H9 (cell line): ENCODE data around the gene KRTAP6-2. TPM values are rescaled to one million over a fixed set of nuclear protein-coding genes. Genes with fewer than 3 reads are reported as not detected.

Source experiments
- DNase-seq: peaks from one replicate; pipeline ENCODE4 v3.0.0-alpha.2; 2017
- H2AFZ ChIP-seq: one replicate; pipeline ENCODE4 v1.6.1; 2013; ENCODE audit warnings: mild to moderate bottlenecking, low read length, control low read depth, moderate library complexity
- H2AK5ac ChIP-seq: 2 replicates; pipeline ENCODE4 v1.6.1; 2013; ENCODE audit warnings: low read length, control low read depth, mixed read lengths; ENCODE audit not compliant: insufficient read length
- H2BK120ac ChIP-seq: one replicate; pipeline ENCODE4 v1.6.1; 2013; ENCODE audit warnings: low read depth, mild to moderate bottlenecking, low read length, control low read depth, inconsistent platforms; ENCODE audit not compliant: poor library complexity, severe bottlenecking
- H2BK12ac ChIP-seq: 2 replicates; pipeline ENCODE4 v1.6.1; 2013; ENCODE audit warnings: low read length, control low read depth, mixed read lengths, low read depth; ENCODE audit not compliant: insufficient read length
- H2BK15ac ChIP-seq: 2 replicates; pipeline ENCODE4 v1.6.1; 2013; ENCODE audit warnings: low read depth, low read length, control low read depth
- H2BK20ac ChIP-seq: one replicate; pipeline ENCODE4 v1.6.1; 2013; ENCODE audit warnings: low read depth, mild to moderate bottlenecking, low read length, control low read depth, inconsistent platforms; ENCODE audit not compliant: poor library complexity, severe bottlenecking
- H2BK5ac ChIP-seq: 2 replicates; pipeline ENCODE4 v1.6.1; 2013; ENCODE audit warnings: low read length, control low read depth, mixed read lengths; ENCODE audit not compliant: insufficient read length
- H3K14ac ChIP-seq: 2 replicates; pipeline ENCODE4 v1.6.1; 2013; ENCODE audit warnings: low read length, control low read depth; ENCODE audit not compliant: insufficient read depth
- H3K18ac ChIP-seq: 2 replicates; pipeline ENCODE4 v1.6.1; 2013; ENCODE audit warnings: low read depth, mild to moderate bottlenecking, mixed read lengths, low read length, control low read depth; ENCODE audit not compliant: insufficient read length
- H3K23ac ChIP-seq: 2 replicates; pipeline ENCODE4 v1.6.1; 2013; ENCODE audit warnings: low read length, control low read depth, mixed read lengths, low read depth; ENCODE audit not compliant: insufficient read length
- H3K23me2 ChIP-seq: 2 replicates; pipeline ENCODE4 v1.6.1; 2013; ENCODE audit warnings: low read depth, mild to moderate bottlenecking, mixed read lengths, low read length, control low read depth; ENCODE audit not compliant: insufficient read length, poor library complexity, severe bottlenecking
- H3K27ac ChIP-seq: 2 replicates; pipeline ENCODE4 v1.5.1; 2013; ENCODE audit warnings: low read length, control low read depth, mixed read lengths, low read depth; ENCODE audit not compliant: insufficient read length
- H3K27me3 ChIP-seq: 2 replicates; pipeline ENCODE4 v1.6.1; 2013; ENCODE audit warnings: low read length, control low read depth, inconsistent platforms; ENCODE audit not compliant: insufficient read depth
- H3K4ac ChIP-seq: 2 replicates; pipeline ENCODE4 v1.6.1; 2013; ENCODE audit warnings: low read depth, mild to moderate bottlenecking, control low read depth, inconsistent platforms, low read length, moderate library complexity
- H3K4me1 ChIP-seq: 2 replicates; pipeline ENCODE4 v1.6.1; 2013; ENCODE audit warnings: low read length, control low read depth, inconsistent platforms; ENCODE audit not compliant: insufficient read depth
- H3K4me2 ChIP-seq: 2 replicates; pipeline ENCODE4 v1.6.1; 2013; ENCODE audit warnings: low read length, control low read depth, mixed read lengths; ENCODE audit not compliant: insufficient read length, insufficient read depth
- H3K56ac ChIP-seq: 2 replicates; pipeline ENCODE4 v1.6.1; 2013; ENCODE audit warnings: low read depth, mild to moderate bottlenecking, mixed read lengths, low read length, control low read depth; ENCODE audit not compliant: insufficient read length
- H3K79me1 ChIP-seq: 2 replicates; pipeline ENCODE4 v1.6.1; 2013; ENCODE audit warnings: low read depth, mild to moderate bottlenecking, moderate library complexity, low read length, control low read depth, inconsistent platforms; ENCODE audit not compliant: insufficient read depth, poor library complexity, severe bottlenecking
- H3K79me2 ChIP-seq: 2 replicates; pipeline ENCODE4 v1.6.1; 2013; ENCODE audit warnings: low read length, control low read depth, inconsistent platforms; ENCODE audit not compliant: insufficient read depth
- H3K9ac ChIP-seq: 2 replicates; pipeline ENCODE4 v1.6.1; 2013; ENCODE audit warnings: low read length, control low read depth, mixed read lengths; ENCODE audit not compliant: insufficient read length; ENCODE audit errors: extremely low read depth
- H3K9me3 ChIP-seq: one replicate; pipeline ENCODE4 v1.6.1; 2013; ENCODE audit warnings: low read depth, low read length, inconsistent platforms; ENCODE audit not compliant: control insufficient read depth
- H3T11ph ChIP-seq: one replicate; pipeline ENCODE4 v1.6.1; 2013; ENCODE audit warnings: mild to moderate bottlenecking, low read length, control low read depth, inconsistent platforms
- H4K20me1 ChIP-seq: one replicate; pipeline ENCODE4 v1.6.1; 2013; ENCODE audit not compliant: control insufficient read depth, insufficient read length, insufficient read depth
- H4K5ac ChIP-seq: 2 replicates; pipeline ENCODE4 v1.6.1; 2013; ENCODE audit warnings: low read depth, mild to moderate bottlenecking, mixed read lengths, low read length, control low read depth; ENCODE audit not compliant: insufficient read length
- H4K8ac ChIP-seq: replicated peaks from 2 replicates; pipeline ENCODE4 v1.6.1; 2013; ENCODE audit warnings: low read length, control low read depth, mixed read lengths, low read depth; ENCODE audit not compliant: insufficient read length
- H4K91ac ChIP-seq: 2 replicates; pipeline ENCODE4 v1.6.1; 2013; ENCODE audit warnings: low read depth, mild to moderate bottlenecking, moderate library complexity, mixed read lengths, low read length, control low read depth; ENCODE audit not compliant: insufficient read length
- H3K27ac Mint-ChIP-seq, 3 experiments: 2 replicates in 2 of 3; 3 replicates in 1 of 3; pipeline ENCODE4 v1.8.0; 2020 to 2021; ENCODE audit warnings: mixed read lengths in 3 of 3, mild to moderate bottlenecking in 1 of 3, moderate library complexity in 1 of 3
- H3K27me3 Mint-ChIP-seq: 2 replicates; pipeline ENCODE4 v1.8.0; 2021; ENCODE audit warnings: low read depth, mild to moderate bottlenecking, moderate library complexity, mixed read lengths
- H3K36me3 Mint-ChIP-seq, 3 experiments: 2 replicates in 2 of 3; 3 replicates in 1 of 3; pipeline ENCODE4 v1.8.0; 2020 to 2021; ENCODE audit warnings: low read depth in 3 of 3, mixed read lengths in 3 of 3; ENCODE audit not compliant: insufficient read depth in 1 of 3
- H3K4me1 Mint-ChIP-seq, 2 experiments: 2 replicates each; pipeline ENCODE4 v1.8.0; 2020; ENCODE audit warnings: mixed read lengths in 2 of 2
- H3K4me3 Mint-ChIP-seq, 2 experiments: 2 replicates in 1 of 2; 3 replicates in 1 of 2; pipeline ENCODE4 v1.8.0; 2020 to 2021; ENCODE audit warnings: mild to moderate bottlenecking in 2 of 2, mixed read lengths in 2 of 2, moderate library complexity in 1 of 2
- H3K9me3 Mint-ChIP-seq, 2 experiments: 2 replicates in 1 of 2; 3 replicates in 1 of 2; pipeline ENCODE4 v1.8.0; 2020; ENCODE audit warnings: mild to moderate bottlenecking in 2 of 2, mixed read lengths in 2 of 2, moderate library complexity in 1 of 2
- CTCF ChIP-seq: fragments of 200-600 bp; sonication (generic); conservative IDR thresholded peaks from 3 replicates; pipeline ENCODE4 v1.8.0; 2021; ENCODE audit warnings: antibody characterized with exemption, mild to moderate bottlenecking
- WGBS: extraction: QIAGEN DNeasy Blood & Tissue Kit; methylation state at CpG from one replicate; pipeline ENCODE4 v1.1.7; 2013; ENCODE audit warnings: missing lambda C conversion rate, low lambda C conversion rate, mixed read lengths; ENCODE audit not compliant: insufficient read length; ENCODE audit errors: extremely low coverage; 5-methylcytosine and 5-hydroxymethylcytosine counted together
- total RNA-seq: library from RNA; stranded (reverse); gene quantifications from 2 replicates; pipeline ENCODE4 v1.2.1, GENCODE V29; 2021

Gene KRTAP6-2
- total RNA-seq, 1 experiment from 2014 or later, result not detected

GRCh38 chr21:30638686-30639085 lies 40.0 kb upstream of the KRTAP6-2 start:
- TF ChIP-seq CTCF, result no peak
- peaks cover 0 to 24% of the 10 kb centered on the region in 2 experiments; a peak in 2 of 5 replicates for H3K9me3 Mint-ChIP-seq
- H2BK120ac ChIP-seq, result no peak overlapping the region
- H3K4me1 ChIP-seq, result no peaks in the 10 kb centered on the region
- no peak overlapping the region for H2AFZ ChIP-seq
- no peak overlapping the region for H2BK5ac ChIP-seq
- H3K27me3 Mint-ChIP-seq, result no peaks in the 10 kb centered on the region; the same call in 1 of the 2 replicates
- DNase-seq, result no peak
- no peaks in the 10 kb centered on the region for H4K20me1 ChIP-seq
- no peaks in the 10 kb centered on the region for H3K79me2 ChIP-seq
- H3K23me2 ChIP-seq, result no peaks in the 10 kb centered on the region
- WGBS, result no CpG with 5 or more reads among the region's 3 CpGs
- H3K9me3 ChIP-seq, result no peaks in the 10 kb centered on the region
- H2BK15ac ChIP-seq, result no peak overlapping the region
- no peak overlapping the region for H3K9ac ChIP-seq
- H2BK12ac ChIP-seq, result no peak overlapping the region
- no peak overlapping the region for H3K4me2 ChIP-seq
- H4K8ac ChIP-seq, result no peak overlapping the region
- H3K23ac ChIP-seq, result no peak overlapping the region
- H2BK20ac ChIP-seq, result no peak overlapping the region
- H3K56ac ChIP-seq, result no peak overlapping the region
- H3K4ac ChIP-seq, result no peak overlapping the region
- peaks cover 0 to 19% (median 0%) of the 10 kb centered on the region in 3 experiments; a peak in 2 of 7 replicates for H3K36me3 Mint-ChIP-seq
- no peak overlapping the region for H4K5ac ChIP-seq
- H3K14ac ChIP-seq, result no peak overlapping the region
- H3K27ac Mint-ChIP-seq, result no peak overlapping the region
- H3T11ph ChIP-seq, result no peak overlapping the region
- H3K4me1 Mint-ChIP-seq, result no peaks in the 10 kb centered on the region
- no peak overlapping the region for H3K4me3 Mint-ChIP-seq
- no peak overlapping the region for H4K91ac ChIP-seq
- no peak overlapping the region for H2AK5ac ChIP-seq
- H3K18ac ChIP-seq, result no peak overlapping the region
- no peaks in the 10 kb centered on the region for H3K79me1 ChIP-seq
- H3K27me3 ChIP-seq, result no peaks in the 10 kb centered on the region
- no peak overlapping the region for H3K27ac ChIP-seq
